HepG2 (cell line): ENCODE results near the gene UBR3.

Experiments
- DNMT3B ChIP-seq: conservative IDR thresholded peaks from 2 replicates; pipeline ENCODE4 v1.6.1; 2016; ENCODE audit warnings: missing biosample characterization, control low read depth
- FOXA1 ChIP-seq, 2 experiments: fragments of 450-650 bp in 1 of 2; sonication (generic) in 1 of 2; formaldehyde crosslinking in 1 of 2; IDR thresholded peaks; 2 replicates each; pipeline versions ENCODE4 v1.4.0 to v1.6.1; 2016 to 2020; ENCODE audit warnings: missing genetic modification reagents in 1 of 2

GRCh38 chr2:169795181-169795580 lies 32.1 kb upstream of the UBR3 start:
- TF ChIP-seq FOXA1 (IDR thresholded peaks at IDR 0.05): no peak
- TF ChIP-seq FOXA1 (CRISPR knock-in tag; IDR thresholded peaks at IDR 0.05): no peak
- no peak for TF ChIP-seq DNMT3B (CRISPR knock-in tag)
